CD14-positive monocyte (primary cell): ENCODE results near the gene CYTH4. TPM values are rescaled to one million over a fixed set of nuclear protein-coding genes. Genes with fewer than 3 reads are reported as not detected.

Experiments used
- DNase-seq, 3 donors: peaks; one replicate each; pipeline ENCODE4 v3.0.0-alpha.2; 2011 to 2022
- H2AFZ ChIP-seq: 2 replicates; pipeline ENCODE4 v1.6.0; 2012; ENCODE audit warnings: mild to moderate bottlenecking, low read depth, low read length, inconsistent platforms; ENCODE audit not compliant: insufficient read depth, poor library complexity, severe bottlenecking
- H3K27ac ChIP-seq, 2 donors: 1 replicate in 1 of 2; 2 replicates in 1 of 2; pipeline ENCODE4 v1.5.1; 2012 to 2013; ENCODE audit warnings: low read length in 2 of 2, control low read depth in 1 of 2, inconsistent platforms in 1 of 2, low read depth in 1 of 2, mild to moderate bottlenecking in 1 of 2
- H3K27me3 ChIP-seq, 2 donors: one replicate each; pipeline versions ENCODE4 v1.6.0 to v1.6.1; 2011 to 2013; ENCODE audit warnings: low read length in 2 of 2; ENCODE audit not compliant: control insufficient read depth in 2 of 2, insufficient read depth in 2 of 2
- H3K36me3 ChIP-seq, 2 donors: replicated peaks in 1 of 2; 1 replicate in 1 of 2; 2 replicates in 1 of 2; pipeline versions ENCODE4 v1.5.1 to v1.6.1; 2012 to 2013; ENCODE audit warnings: low read length in 2 of 2, control low read depth in 1 of 2, inconsistent platforms in 1 of 2, mild to moderate bottlenecking in 1 of 2; ENCODE audit not compliant: insufficient read depth in 2 of 2, control insufficient read depth in 1 of 2
- H3K4me1 ChIP-seq, 2 donors: 1 replicate in 1 of 2; 2 replicates in 1 of 2; pipeline versions ENCODE4 v1.5.1 to v1.6.1; 2012 to 2013; ENCODE audit warnings: low read length in 2 of 2, control low read depth in 1 of 2, inconsistent platforms in 1 of 2, mild to moderate bottlenecking in 1 of 2, moderate library complexity in 1 of 2; ENCODE audit not compliant: insufficient read depth in 2 of 2, control insufficient read depth in 1 of 2
- H3K4me2 ChIP-seq: replicated peaks from 2 replicates; pipeline ENCODE3; 2012; ENCODE audit warnings: low read length, moderate library complexity, mild to moderate bottlenecking; ENCODE audit not compliant: poor library complexity, severe bottlenecking; ENCODE audit errors: extremely low read depth
- H3K4me3 ChIP-seq, 3 experiments: fragments of 200-600 bp in 1 of 3; sonication (generic) in 1 of 3; replicated peaks in 1 of 3; 1 replicate in 2 of 3; 2 replicates in 1 of 3; pipeline ENCODE4 v1.5.1; 2011 to 2013; ENCODE audit warnings: low read length in 3 of 3, mild to moderate bottlenecking in 3 of 3, control low read depth in 2 of 3, low read depth in 2 of 3, inconsistent platforms in 1 of 3, moderate library complexity in 1 of 3
- H3K79me2 ChIP-seq: 2 replicates; pipeline ENCODE4 v1.6.0; 2012; ENCODE audit warnings: mild to moderate bottlenecking, control low read depth, inconsistent platforms, low read length, moderate library complexity; ENCODE audit not compliant: insufficient read depth
- H3K9ac ChIP-seq: 2 replicates; pipeline ENCODE4 v1.6.0; 2017; ENCODE audit warnings: low read length, mild to moderate bottlenecking; ENCODE audit not compliant: insufficient read depth, poor library complexity, severe bottlenecking
- H3K9me3 ChIP-seq, 2 donors: replicated peaks in 1 of 2; 1 replicate in 1 of 2; 2 replicates in 1 of 2; pipeline versions ENCODE4 v1.5.1 to v1.6.1; 2012 to 2013; ENCODE audit warnings: low read length in 2 of 2, control low read depth in 1 of 2; ENCODE audit not compliant: control insufficient read depth in 1 of 2, insufficient read depth in 1 of 2
- H4K20me1 ChIP-seq: 2 replicates; pipeline ENCODE4 v1.6.0; 2012; ENCODE audit warnings: mild to moderate bottlenecking, low read length, control low read depth, moderate library complexity; ENCODE audit not compliant: insufficient read depth
- H3K27ac Mint-ChIP-seq, 7 donors: one replicate each; pipeline ENCODE4 v1.8.0; 2020; ENCODE audit warnings: mild to moderate bottlenecking in 7 of 7, mixed read lengths in 7 of 7, moderate library complexity in 6 of 7, inconsistent platforms in 2 of 7
- H3K27me3 Mint-ChIP-seq, 3 donors: one replicate each; pipeline ENCODE4 v1.8.0; 2021 to 2022; ENCODE audit warnings: low read depth in 3 of 3, mild to moderate bottlenecking in 3 of 3, mixed read lengths in 3 of 3, moderate library complexity in 3 of 3, inconsistent platforms in 1 of 3
- H3K36me3 Mint-ChIP-seq, 2 donors: one replicate each; pipeline ENCODE4 v1.8.0; 2020; ENCODE audit warnings: mixed read lengths in 2 of 2, inconsistent platforms in 1 of 2, mild to moderate bottlenecking in 1 of 2
- H3K4me1 Mint-ChIP-seq: one replicate; pipeline ENCODE4 v1.8.0; 2020; ENCODE audit warnings: mild to moderate bottlenecking, mixed read lengths
- H3K4me3 Mint-ChIP-seq, 2 donors: one replicate each; pipeline ENCODE4 v1.8.0; 2020; ENCODE audit warnings: mild to moderate bottlenecking in 2 of 2, mixed read lengths in 2 of 2, moderate library complexity in 1 of 2
- H3K9me3 Mint-ChIP-seq, 7 donors: one replicate each; pipeline ENCODE4 v1.8.0; 2020 to 2022; ENCODE audit warnings: mixed read lengths in 7 of 7, mild to moderate bottlenecking in 6 of 7, moderate library complexity in 6 of 7, inconsistent platforms in 2 of 7
- WGBS: methylation state at CpG from one replicate; pipeline ENCODE4 v1.1.5; 2013; ENCODE audit warnings: missing lambda C conversion rate; ENCODE audit not compliant: insufficient coverage; 5-methylcytosine and 5-hydroxymethylcytosine counted together
- intact Hi-C, 2 donors: fragments of 100-400 bp; cut with micrococcal nuclease; formaldehyde crosslinking; loops; one replicate each; pipeline versions ENCODE4 v1.15.0 to v1.15.1; 2023
- polyA plus RNA-seq, 3 donors: library from polyadenylated mRNA; depleted of rRNA in 1 of 3; unstranded in 2 of 3; stranded (reverse) in 1 of 3; fragments of 300-500 nt in 2 of 3; fragments of >200 nt in 1 of 3; fragmentation: Illumina TruSeq in 2 of 3; gene quantifications; 1 replicate in 2 of 3; 2 replicates in 1 of 3; pipeline ENCODE4 v1.2.3, GENCODE V29; 2012 to 2021
- TF ChIP-seq, protein P1 (sequence below): fragments of 200-600 bp; IDR thresholded peaks from one replicate; pipeline ENCODE4 v1.8.0; 2022; ENCODE audit warnings: antibody characterized with exemption, mild to moderate bottlenecking

The CYTH4 gene
- polyA plus RNA-seq, 3 donors: 51.0 to 254 (median 70.0) TPM

GRCh38 chr22:37358917-37359316 is 76.6 kb downstream of the CYTH4 start:
- Histone ChIP-seq H3K9ac (no peak overlapping the region), H3K27ac (no peak overlapping the region), H2AFZ (no peak overlapping the region), H3K36me3 (no peaks in the 10 kb centered on the region), H3K4me1 (no peaks in the 10 kb centered on the region), H3K4me3 (no peak overlapping the region), H4K20me1 (no peaks in the 10 kb centered on the region), H3K9me3 (no peaks in the 10 kb centered on the region), H3K27me3 (no peaks in the 10 kb centered on the region), H3K4me2 (no peak overlapping the region), H3K79me2 (no peaks in the 10 kb centered on the region)
- DNase-seq: no peak
- intact Hi-C loops: no loop called here
- 69% methylated on average over 6 of the region's 8 CpGs for WGBS
- Mint-ChIP-seq H3K4me1 (peaks cover 4% of the 10 kb centered on the region), H3K27ac (no peak overlapping the region), H3K4me3 (no peak overlapping the region), H3K36me3 (no peaks in the 10 kb centered on the region), H3K27me3 (peaks cover 3 to 8% (median 4%) of the 10 kb centered on the region in 3 donors), H3K9me3 (peaks cover 0 to 2% (median 0%) of the 10 kb centered on the region in 7 donors)
- TF ChIP-seq, protein P1, sequence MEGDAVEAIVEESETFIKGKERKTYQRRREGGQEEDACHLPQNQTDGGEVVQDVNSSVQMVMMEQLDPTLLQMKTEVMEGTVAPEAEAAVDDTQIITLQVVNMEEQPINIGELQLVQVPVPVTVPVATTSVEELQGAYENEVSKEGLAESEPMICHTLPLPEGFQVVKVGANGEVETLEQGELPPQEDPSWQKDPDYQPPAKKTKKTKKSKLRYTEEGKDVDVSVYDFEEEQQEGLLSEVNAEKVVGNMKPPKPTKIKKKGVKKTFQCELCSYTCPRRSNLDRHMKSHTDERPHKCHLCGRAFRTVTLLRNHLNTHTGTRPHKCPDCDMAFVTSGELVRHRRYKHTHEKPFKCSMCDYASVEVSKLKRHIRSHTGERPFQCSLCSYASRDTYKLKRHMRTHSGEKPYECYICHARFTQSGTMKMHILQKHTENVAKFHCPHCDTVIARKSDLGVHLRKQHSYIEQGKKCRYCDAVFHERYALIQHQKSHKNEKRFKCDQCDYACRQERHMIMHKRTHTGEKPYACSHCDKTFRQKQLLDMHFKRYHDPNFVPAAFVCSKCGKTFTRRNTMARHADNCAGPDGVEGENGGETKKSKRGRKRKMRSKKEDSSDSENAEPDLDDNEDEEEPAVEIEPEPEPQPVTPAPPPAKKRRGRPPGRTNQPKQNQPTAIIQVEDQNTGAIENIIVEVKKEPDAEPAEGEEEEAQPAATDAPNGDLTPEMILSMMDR: no peak

GRCh38 chr22:37362621-37363020 is 80.3 kb downstream of the CYTH4 start:
- no peaks in the 10 kb centered on the region for H4K20me1 ChIP-seq
- H3K9me3 ChIP-seq: no peaks in the 10 kb centered on the region
- no peaks in the 10 kb centered on the region for H3K9me3 Mint-ChIP-seq
- no peak overlapping the region for H3K27ac ChIP-seq
- no peak overlapping the region for H3K4me2 ChIP-seq
- H3K4me1 ChIP-seq: peaks cover 21 to 24% of the 10 kb centered on the region in 2 donors
- 100% methylated on average over 3 of the region's 3 CpGs for WGBS
- peaks cover 21% of the 10 kb centered on the region for H3K4me1 Mint-ChIP-seq
- H3K4me3 ChIP-seq: no peak overlapping the region
- no peaks in the 10 kb centered on the region for H3K27me3 ChIP-seq
- H3K27me3 Mint-ChIP-seq: peaks cover 1 to 4% (median 4%) of the 10 kb centered on the region in 3 donors
- TF ChIP-seq, protein P1: no peak
- DNase-seq: no peak
- no peak overlapping the region for H2AFZ ChIP-seq
- intact Hi-C loops: no loop called here
- no peaks in the 10 kb centered on the region for H3K36me3 Mint-ChIP-seq
- no peaks in the 10 kb centered on the region for H3K36me3 ChIP-seq
- no peaks in the 10 kb centered on the region for H3K79me2 ChIP-seq
- no peak overlapping the region for H3K9ac ChIP-seq
- no peak overlapping the region for H3K27ac Mint-ChIP-seq
- no peak overlapping the region for H3K4me3 Mint-ChIP-seq
